ENCODE data around the gene KIF11. TPM values are rescaled to one million over a fixed set of nuclear protein-coding genes. Genes with fewer than 3 reads are reported as not detected.
"Not testable (repeated sequence)": the region's sequence is repeated elsewhere in the genome, so short reads cannot be mapped to it uniquely, and the experiment has no call there.

KIF11 gene
- total RNA-seq, 2 experiments from 2014 or later: 43.8 to 44.4 TPM

DNA sequence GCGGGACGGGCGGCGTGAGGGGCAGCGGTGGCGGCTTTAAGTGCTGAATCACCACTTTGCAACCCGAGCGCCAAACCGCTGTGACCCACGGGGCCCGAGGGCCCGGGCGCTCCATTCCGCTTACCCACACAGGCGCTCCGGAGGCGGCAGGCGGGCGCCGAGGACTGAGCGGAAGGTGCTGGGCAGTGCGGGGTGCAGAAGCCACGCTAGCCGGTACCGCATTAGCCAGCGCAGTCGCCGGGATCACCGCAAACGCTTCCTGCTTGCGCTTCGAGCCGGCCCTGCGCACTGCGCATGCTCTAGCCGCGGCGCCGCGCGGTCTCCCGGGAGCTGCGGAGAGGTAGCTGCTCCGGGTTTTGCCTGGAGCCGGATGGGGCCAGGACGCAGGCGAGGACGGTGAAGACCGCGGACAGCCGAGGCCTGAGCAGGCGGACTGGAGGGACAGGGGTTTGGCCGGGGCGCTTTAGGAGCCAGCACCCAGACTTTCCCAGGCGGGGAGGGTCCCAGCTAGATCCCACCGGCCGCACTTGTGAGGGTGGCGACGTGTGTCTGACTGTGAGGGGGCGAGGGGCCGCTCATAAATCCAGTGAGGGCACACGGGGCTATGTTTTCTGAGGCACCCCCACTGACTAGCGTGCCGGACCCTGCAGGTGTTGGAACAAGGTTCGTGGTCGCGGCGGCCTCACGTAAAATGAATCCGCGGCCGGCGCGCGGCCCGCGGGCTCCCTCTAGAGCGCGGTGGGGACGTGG is 19.0 kb upstream of the KIF11 start, which contains the start of gene IDE:
IDE (minus strand) TSS at position 296 of the 750 bp plus-strand sequence; CDS start at position 222, 74 bp downstream.
- intact Hi-C loops (cut with micrococcal nuclease): loop anchor here (1.0 to 2.0 kb wide), 2 partner anchors 17 to 57 kb away; no protein-coding TSS in a partner anchor
- DNase-seq (peak; percentile 86), ATAC-seq (peak; percentile 79)
- CTCF ChIA-PET: interaction anchor here (0.7 to 5.9 kb wide), 13 partner anchors 9 to 259 kb away, joined by 3 to 62 read pairs (median 5); partner anchors contain the start of gene KIF11
- H3K4me1 Mint-ChIP-seq (ENCODE audit: low read depth): peaks cover 33% of the 10 kb centered on the region
- H3K4me3 Mint-ChIP-seq: peak within 1 kb of the TSS; percentile 71
- POLR2A ChIA-PET: interaction anchor here (0.7 to 2.0 kb wide), 10 partner anchors 15 to 648 kb away, joined by 3 to 12 read pairs (median 4); partner anchors contain the start of genes EXOC6, HHEX and KIF11
- no peaks in the 10 kb centered on the region for H3K9me3 Mint-ChIP-seq
- H3K36me3 Mint-ChIP-seq (ENCODE audit: low read depth): peaks cover 7% of the 10 kb centered on the region
- H3K27me3 Mint-ChIP-seq: no peaks in the 10 kb centered on the region
- TF ChIP-seq, protein P1, sequence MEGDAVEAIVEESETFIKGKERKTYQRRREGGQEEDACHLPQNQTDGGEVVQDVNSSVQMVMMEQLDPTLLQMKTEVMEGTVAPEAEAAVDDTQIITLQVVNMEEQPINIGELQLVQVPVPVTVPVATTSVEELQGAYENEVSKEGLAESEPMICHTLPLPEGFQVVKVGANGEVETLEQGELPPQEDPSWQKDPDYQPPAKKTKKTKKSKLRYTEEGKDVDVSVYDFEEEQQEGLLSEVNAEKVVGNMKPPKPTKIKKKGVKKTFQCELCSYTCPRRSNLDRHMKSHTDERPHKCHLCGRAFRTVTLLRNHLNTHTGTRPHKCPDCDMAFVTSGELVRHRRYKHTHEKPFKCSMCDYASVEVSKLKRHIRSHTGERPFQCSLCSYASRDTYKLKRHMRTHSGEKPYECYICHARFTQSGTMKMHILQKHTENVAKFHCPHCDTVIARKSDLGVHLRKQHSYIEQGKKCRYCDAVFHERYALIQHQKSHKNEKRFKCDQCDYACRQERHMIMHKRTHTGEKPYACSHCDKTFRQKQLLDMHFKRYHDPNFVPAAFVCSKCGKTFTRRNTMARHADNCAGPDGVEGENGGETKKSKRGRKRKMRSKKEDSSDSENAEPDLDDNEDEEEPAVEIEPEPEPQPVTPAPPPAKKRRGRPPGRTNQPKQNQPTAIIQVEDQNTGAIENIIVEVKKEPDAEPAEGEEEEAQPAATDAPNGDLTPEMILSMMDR (IDR thresholded peaks at IDR 0.05): no peak
- peak within 1 kb of the TSS; percentile 90 for H3K27ac Mint-ChIP-seq

DNA sequence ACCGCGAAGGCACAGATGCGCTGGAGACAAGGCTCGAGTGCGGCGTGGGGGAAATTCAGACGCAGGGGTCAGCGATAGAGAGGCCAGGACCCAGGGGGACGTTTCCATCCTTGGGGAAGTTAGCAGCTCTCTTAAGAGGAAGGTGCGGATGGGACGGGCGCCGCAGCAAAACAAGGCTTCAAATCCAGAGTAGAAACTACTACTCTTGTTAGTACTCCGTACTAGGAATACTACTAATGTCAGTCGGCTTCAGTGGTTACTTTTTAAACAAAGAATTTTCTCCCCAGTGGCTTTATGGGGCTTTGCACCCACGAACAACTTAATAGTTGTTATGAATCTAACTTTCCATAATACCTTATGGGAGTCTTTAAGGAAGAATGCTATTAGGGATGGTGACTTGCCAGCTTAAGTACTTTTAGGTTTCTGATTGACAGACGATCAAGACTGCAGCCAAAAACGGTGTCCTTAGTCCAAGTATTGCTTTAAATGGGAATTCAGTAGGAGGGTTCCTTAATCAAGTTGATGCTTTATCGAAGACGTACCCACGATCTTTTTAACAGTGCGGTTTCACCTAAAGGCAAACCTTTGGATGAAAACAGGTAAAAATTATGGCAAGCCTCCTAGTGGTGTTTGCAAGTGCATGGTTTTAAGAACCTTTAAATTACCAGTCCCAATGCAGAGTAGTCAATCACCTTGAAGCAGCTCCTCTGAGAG is 18.2 kb upstream of the KIF11 start:
- ChIA-PET POLR2A (interaction anchor here (0.7 to 2.0 kb wide), 10 partner anchors 14 to 649 kb away, joined by 3 to 12 read pairs (median 4); partner anchors contain the start of genes EXOC6, HHEX and KIF11), CTCF (interaction anchor here (0.6 to 5.9 kb wide), 14 partner anchors 9 to 278 kb away, joined by 3 to 62 read pairs (median 5); no protein-coding TSS in a partner anchor)
- peak overlapping the region; percentile 71 for H3K4me3 Mint-ChIP-seq
- no peak for DNase-seq
- peaks cover 2% of the 10 kb centered on the region for H3K36me3 Mint-ChIP-seq (ENCODE audit: low read depth)
- TF ChIP-seq, protein P1 (IDR thresholded peaks at IDR 0.05): peak; percentile 69
- intact Hi-C loops (cut with micrococcal nuclease): loop anchor here (1.0 to 2.0 kb wide), 2 partner anchors 16 to 57 kb away; no protein-coding TSS in a partner anchor
- ATAC-seq: peak; percentile 12
- H3K4me1 Mint-ChIP-seq (ENCODE audit: low read depth): peaks cover 27% of the 10 kb centered on the region
- no peaks in the 10 kb centered on the region for H3K9me3 Mint-ChIP-seq
- H3K27me3 Mint-ChIP-seq: no peaks in the 10 kb centered on the region
- peak overlapping the region; percentile 90 for H3K27ac Mint-ChIP-seq

DNA sequence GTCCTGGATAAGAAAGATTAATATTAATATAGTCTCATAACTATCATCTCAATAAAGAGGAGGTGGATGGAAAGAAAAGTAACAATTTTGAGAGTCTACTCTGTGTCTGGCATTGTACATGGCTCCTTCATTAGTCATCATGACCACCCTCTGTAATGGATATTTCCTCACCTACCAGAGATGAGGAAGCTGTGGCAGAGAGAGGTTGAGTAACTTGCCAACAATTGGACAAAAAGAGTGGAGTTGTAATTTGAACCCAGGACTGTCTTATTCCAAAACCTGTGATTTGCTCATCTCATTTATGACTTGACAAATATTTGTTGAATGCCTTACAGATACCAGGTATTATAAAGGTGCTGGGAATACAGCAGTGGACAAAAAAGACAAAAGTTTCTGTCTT is 17.0 kb upstream of the KIF11 start:
- H3K36me3 Mint-ChIP-seq (ENCODE audit: low read depth): peaks cover 2% of the 10 kb centered on the region
- intact Hi-C loops (cut with micrococcal nuclease): loop anchor here (2.0 kb wide), 1 partner anchor 15 kb away; no protein-coding TSS in a partner anchor
- TF ChIP-seq, protein P1 (IDR thresholded peaks at IDR 0.05): no peak
- POLR2A ChIA-PET: interaction anchor here (0.6 kb wide), 1 partner anchor 426 kb away, joined by 3 read pairs; no protein-coding TSS in a partner anchor
- ATAC-seq (no peak), DNase-seq (no peak)
- no peak overlapping the region for H3K27ac Mint-ChIP-seq
- H3K9me3 Mint-ChIP-seq: no peaks in the 10 kb centered on the region
- CTCF ChIA-PET: interaction anchor here (0.9 to 5.9 kb wide), 5 partner anchors 8 to 59 kb away, joined by 3 to 62 read pairs (median 10); no protein-coding TSS in a partner anchor
- H3K27me3 Mint-ChIP-seq: no peaks in the 10 kb centered on the region
- H3K4me3 Mint-ChIP-seq: no peak overlapping the region
- H3K4me1 Mint-ChIP-seq (ENCODE audit: low read depth): peaks cover 24% of the 10 kb centered on the region

DNA sequence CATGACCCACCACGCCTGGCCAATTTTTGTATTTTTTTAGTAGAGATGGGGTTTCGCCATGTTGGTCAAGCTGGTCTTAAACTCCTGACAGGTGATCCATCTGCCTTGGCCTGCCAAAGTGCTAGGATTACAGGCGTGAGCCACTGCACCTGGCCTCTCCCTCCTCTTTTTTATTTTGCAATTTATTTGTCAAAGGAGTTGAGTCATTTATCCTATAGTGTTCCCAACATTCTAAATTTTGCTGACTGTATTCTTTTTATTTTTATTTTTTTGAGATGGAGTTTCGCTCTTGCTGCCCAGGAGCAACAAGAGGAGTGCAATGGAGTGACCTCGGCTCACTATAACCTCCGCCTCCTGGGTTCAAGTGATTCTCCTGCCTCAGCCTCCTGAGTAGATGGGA is 10.6 kb upstream of the KIF11 start:
- H3K9me3 Mint-ChIP-seq; DNase-seq; CTCF ChIA-PET; H3K27me3 Mint-ChIP-seq; H3K4me1 Mint-ChIP-seq (ENCODE audit: low read depth); H3K27ac Mint-ChIP-seq; H3K4me3 Mint-ChIP-seq; intact Hi-C loops (cut with micrococcal nuclease); ATAC-seq; H3K36me3 Mint-ChIP-seq (ENCODE audit: low read depth): not testable (repeated sequence)
- POLR2A ChIA-PET: interaction anchor here (1.5 to 1.8 kb wide), 2 partner anchors 9 to 12 kb away, joined by 3 to 7 read pairs; no protein-coding TSS in a partner anchor
